NCI-H1694 (cell line): ENCODE results near the gene ZNF385A.

Experiments used
- DNase-seq: peaks from one replicate; lab custom pipeline; 2025; lab: John Stamatoyannopoulos, UW

Gene ZNF385A

GRCh38 chr12:54373649-54374561 is 10.6 kb downstream of the ZNF385A start:
- no peak for DNase-seq

- DNase-seq = no peak
These were observed 12.3 kb downstream of the ZNF385A start for GRCh38 chr12:54372113-54372806.

GRCh38 chr12:54371328-54372112 is 13.0 kb downstream of the ZNF385A start:
- peak; percentile 26 for DNase-seq

GRCh38 chr12:54370171-54370730 is 14.3 kb downstream of the ZNF385A start:
- no peak for DNase-seq

GRCh38 chr12:54369597-54370131 is 14.9 kb downstream of the ZNF385A start:
- DNase-seq = no peak

GRCh38 chr12:54368709-54369596 is 15.6 kb downstream of the ZNF385A start:
- peak; percentile 64 for DNase-seq

GRCh38 chr12:54368025-54368708 is 16.4 kb downstream of the ZNF385A start:
- DNase-seq = no peak

GRCh38 chr12:54364413-54364812 is 20.1 kb downstream of the ZNF385A start, which contains the start of gene GPR84:
GPR84 (minus strand) TSS chr12:54364486; CDS start chr12:54363851, 635 bp downstream.
- DNase-seq = no peak

GRCh38 chr12:54363618-54364017 is 20.9 kb downstream of the ZNF385A start:
- DNase-seq = no peak

- no peak for DNase-seq
These were observed 21.5 kb downstream of the ZNF385A start for GRCh38 chr12:54363047-54363446.

GRCh38 chr12:54360717-54361456 is 23.6 kb downstream of the ZNF385A start:
- DNase-seq = peak; percentile 90

GRCh38 chr12:54359762-54360351 is 24.7 kb downstream of the ZNF385A start:
- no peak for DNase-seq

- DNase-seq = peak; percentile 98
These were observed 25.4 kb downstream of the ZNF385A start for GRCh38 chr12:54358945-54359761.

- peak; percentile 38 for DNase-seq
These were observed 26.2 kb downstream of the ZNF385A start for GRCh38 chr12:54358191-54358944.

GRCh38 chr12:54357506-54358190 is 26.9 kb downstream of the ZNF385A start:
- no peak for DNase-seq

GRCh38 chr12:54356951-54357356 is 27.6 kb downstream of the ZNF385A start:
- no peak for DNase-seq

GRCh38 chr12:54356228-54356627 is 28.3 kb downstream of the ZNF385A start:
- DNase-seq = no peak
